NCI-H82 treated with DMSO at 0.1 percent for 48 hours (cell line): Measurements from ENCODE around the gene ATP11A.

Experiments used
- DNase-seq: peaks from one replicate; lab custom pipeline; 2025; ENCODE audit not compliant: unreplicated experiment; lab: John Stamatoyannopoulos, UW

The ATP11A gene

GRCh38 chr13:112917056-112917664 lies 227.3 kb downstream of the ATP11A start:
- no peak for DNase-seq

- no peak for DNase-seq
Observed at GRCh38 chr13:112917737-112918136, 227.9 kb downstream of the ATP11A start.

- DNase-seq: no peak
Observed at GRCh38 chr13:112918266-112918665, 228.4 kb downstream of the ATP11A start.

- DNase-seq: no peak
Observed at GRCh38 chr13:112918746-112919145, 228.9 kb downstream of the ATP11A start.

GRCh38 chr13:112923962-112924361 lies 234.1 kb downstream of the ATP11A start:
- DNase-seq: no peak

- no peak for DNase-seq
Observed at GRCh38 chr13:112924365-112924764, 234.5 kb downstream of the ATP11A start.

- DNase-seq: no peak
Observed at GRCh38 chr13:112926003-112926402, 236.2 kb downstream of the ATP11A start.

GRCh38 chr13:112926993-112927392 lies 237.2 kb downstream of the ATP11A start:
- no peak for DNase-seq

GRCh38 chr13:112928020-112928971 lies 238.5 kb downstream of the ATP11A start:
- no peak for DNase-seq

GRCh38 chr13:112928972-112929782 lies 239.3 kb downstream of the ATP11A start:
- DNase-seq: no peak

GRCh38 chr13:112929783-112930055 lies 239.9 kb downstream of the ATP11A start:
- DNase-seq: no peak

GRCh38 chr13:112930192-112930591 lies 240.4 kb downstream of the ATP11A start:
- DNase-seq: no peak

GRCh38 chr13:112931028-112931934 lies 241.4 kb downstream of the ATP11A start:
- DNase-seq: peak; percentile 38

- no peak for DNase-seq
Observed at GRCh38 chr13:112932971-112933370, 243.1 kb downstream of the ATP11A start.

- no peak for DNase-seq
Observed at GRCh38 chr13:112933649-112934048, 243.8 kb downstream of the ATP11A start.

- DNase-seq: no peak
Observed at GRCh38 chr13:112934078-112934477, 244.2 kb downstream of the ATP11A start.
